ENCODE results near the gene HSD17B1. TPM values are rescaled to one million over a fixed set of nuclear protein-coding genes. Genes with fewer than 3 reads are reported as not detected.

HSD17B1 gene
- total and polyA plus RNA-seq, 2 of the 13 experiments (the other 11 are each of a cell fraction or from before 2014, with no cell fraction given), result 0.54 to 0.93 TPM

DNA sequence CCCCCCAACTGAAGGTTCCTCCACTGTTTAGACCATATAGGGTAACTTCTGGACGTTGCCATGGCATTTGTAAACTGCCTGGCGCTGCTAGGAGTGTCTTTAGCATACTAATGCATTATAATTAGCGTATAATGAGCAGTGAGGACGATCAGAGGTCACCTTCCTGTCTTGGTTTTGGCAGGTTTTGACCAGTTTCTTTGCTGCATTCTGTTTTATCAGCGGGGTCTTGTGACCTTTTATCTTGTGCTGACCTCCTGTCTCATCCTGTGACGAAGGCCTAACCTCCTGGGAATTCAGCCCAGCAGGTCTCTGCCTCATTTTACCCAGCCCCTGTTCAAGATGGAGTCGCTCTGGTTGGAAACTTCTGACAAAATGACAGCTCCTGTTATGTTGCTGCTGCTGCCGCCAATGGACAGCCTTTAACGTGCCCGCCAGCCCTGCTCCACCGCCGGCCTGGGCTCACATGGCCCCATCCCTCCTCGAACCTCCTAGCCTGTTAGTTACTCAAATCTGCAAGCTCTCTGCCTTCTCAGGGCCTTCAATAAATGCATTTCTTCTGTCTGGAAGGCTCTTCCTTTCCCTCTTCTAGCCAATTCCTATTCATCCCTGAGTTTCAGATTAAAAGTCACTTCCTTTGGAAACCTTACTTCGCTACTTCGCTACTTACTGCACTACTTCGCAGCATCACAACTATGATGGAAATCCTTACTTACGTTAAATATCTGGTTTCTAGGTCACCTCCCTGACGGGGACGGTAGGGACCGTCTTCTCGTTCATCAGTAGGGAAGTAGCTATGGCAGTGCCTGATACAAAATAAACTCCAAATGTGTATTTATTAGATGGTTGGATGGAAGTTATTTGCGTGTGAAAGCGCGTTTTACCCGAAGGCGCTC is 17.3 kb upstream of the HSD17B1 start (continued):
- TF ChIP-seq PHF21A (CRISPR knock-in tag; IDR thresholded peaks at IDR 0.05) (peak; percentile 18; the same call in 1 of the 2 replicates), ATF7-NPFF (CRISPR knock-in tag; IDR thresholded peaks at IDR 0.05; ENCODE audit: low read depth) (no peak), ZNF224 (CRISPR knock-in tag; IDR thresholded peaks at IDR 0.05) (peak; percentile 15; the same call in 1 of the 2 replicates), ZNF788 (CRISPR knock-in tag; IDR thresholded peaks at IDR 0.05; ENCODE audit: borderline replicate concordance) (0 out of 2 replicates have a peak, but pooled peaks have one; percentile 21), KDM5A (IDR thresholded peaks at IDR 0.05; ENCODE audit: borderline replicate concordance, low read length) (peak; percentile 47; the same call in 1 of the 2 replicates), ZNF512B (CRISPR knock-in tag; IDR thresholded peaks at IDR 0.05; ENCODE audit: borderline replicate concordance) (no peak; the same call in 1 of the 2 replicates), ZNF670 (CRISPR knock-in tag; IDR thresholded peaks at IDR 0.05; ENCODE audit: borderline replicate concordance) (peak; percentile 94; the same call in 1 of the 2 replicates), CBX5 (CRISPR knock-in tag; IDR thresholded peaks at IDR 0.05; ENCODE audit: borderline replicate concordance) (0 out of 2 replicates have a peak, but pooled peaks have one; percentile 13), SAFB2 (CRISPR knock-in tag; IDR thresholded peaks at IDR 0.05; ENCODE audit: borderline replicate concordance, low read depth) (peak; percentile 84; the same call in 1 of the 2 replicates), ZNF83 (CRISPR knock-in tag; IDR thresholded peaks at IDR 0.05; ENCODE audit: borderline replicate concordance) (0 out of 2 replicates have a peak, but pooled peaks have one; percentile 18), ZNF652 (CRISPR knock-in tag; IDR thresholded peaks at IDR 0.05; ENCODE audit: borderline replicate concordance, low read depth) (no peak), TAF1 (CRISPR knock-in tag; IDR thresholded peaks at IDR 0.05) (no peak), NFATC3 (CRISPR knock-in tag; IDR thresholded peaks at IDR 0.05) (peak; percentile 93; the same call in 1 of the 2 replicates)
- TF ChIP-seq, protein P1, sequence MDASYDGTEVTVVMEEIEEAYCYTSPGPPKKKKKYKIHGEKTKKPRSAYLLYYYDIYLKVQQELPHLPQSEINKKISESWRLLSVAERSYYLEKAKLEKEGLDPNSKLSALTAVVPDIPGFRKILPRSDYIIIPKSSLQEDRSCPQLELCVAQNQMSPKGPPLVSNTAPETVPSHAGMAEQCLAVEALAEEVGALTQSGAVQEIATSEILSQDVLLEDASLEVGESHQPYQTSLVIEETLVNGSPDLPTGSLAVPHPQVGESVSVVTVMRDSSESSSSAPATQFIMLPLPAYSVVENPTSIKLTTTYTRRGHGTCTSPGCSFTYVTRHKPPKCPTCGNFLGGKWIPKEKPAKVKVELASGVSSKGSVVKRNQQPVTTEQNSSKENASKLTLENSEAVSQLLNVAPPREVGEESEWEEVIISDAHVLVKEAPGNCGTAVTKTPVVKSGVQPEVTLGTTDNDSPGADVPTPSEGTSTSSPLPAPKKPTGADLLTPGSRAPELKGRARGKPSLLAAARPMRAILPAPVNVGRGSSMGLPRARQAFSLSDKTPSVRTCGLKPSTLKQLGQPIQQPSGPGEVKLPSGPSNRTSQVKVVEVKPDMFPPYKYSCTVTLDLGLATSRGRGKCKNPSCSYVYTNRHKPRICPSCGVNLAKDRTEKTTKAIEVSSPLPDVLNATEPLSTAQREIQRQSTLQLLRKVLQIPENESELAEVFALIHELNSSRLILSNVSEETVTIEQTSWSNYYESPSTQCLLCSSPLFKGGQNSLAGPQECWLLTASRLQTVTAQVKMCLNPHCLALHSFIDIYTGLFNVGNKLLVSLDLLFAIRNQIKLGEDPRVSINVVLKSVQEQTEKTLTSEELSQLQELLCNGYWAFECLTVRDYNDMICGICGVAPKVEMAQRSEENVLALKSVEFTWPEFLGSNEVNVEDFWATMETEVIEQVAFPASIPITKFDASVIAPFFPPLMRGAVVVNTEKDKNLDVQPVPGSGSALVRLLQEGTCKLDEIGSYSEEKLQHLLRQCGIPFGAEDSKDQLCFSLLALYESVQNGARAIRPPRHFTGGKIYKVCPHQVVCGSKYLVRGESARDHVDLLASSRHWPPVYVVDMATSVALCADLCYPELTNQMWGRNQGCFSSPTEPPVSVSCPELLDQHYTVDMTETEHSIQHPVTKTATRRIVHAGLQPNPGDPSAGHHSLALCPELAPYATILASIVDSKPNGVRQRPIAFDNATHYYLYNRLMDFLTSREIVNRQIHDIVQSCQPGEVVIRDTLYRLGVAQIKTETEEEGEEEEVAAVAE (CRISPR knock-in tag; IDR thresholded peaks at IDR 0.05; ENCODE audit: borderline replicate concordance), result peak; percentile 73; the same call in 1 of the 2 replicates
